HFFc6 (cell line): Measurements from ENCODE around the gene MLYCD. TPM values are rescaled to one million over a fixed set of nuclear protein-coding genes. Genes with fewer than 3 reads are reported as not detected.
A peak's percentile ranks its signal among the peaks of the same experiment; 100 is the strongest.

ENCODE experiments used
- DNase-seq: peaks from one replicate; pipeline ENCODE4 v3.0.0-alpha.2; 2018
- H3K27ac Mint-ChIP-seq: 2 replicates; pipeline ENCODE4 v1.8.0; 2020; ENCODE audit warnings: mild to moderate bottlenecking, mixed read lengths
- H3K27me3 Mint-ChIP-seq: 2 replicates; pipeline ENCODE4 v1.8.0; 2021; ENCODE audit warnings: mild to moderate bottlenecking, moderate library complexity, mixed read lengths; ENCODE audit not compliant: insufficient read depth
- H3K36me3 Mint-ChIP-seq: 2 replicates; pipeline ENCODE4 v1.8.0; 2021; ENCODE audit warnings: low read depth, mixed read lengths
- H3K4me1 Mint-ChIP-seq: 2 replicates; pipeline ENCODE4 v1.8.0; 2020; ENCODE audit warnings: low read depth, mixed read lengths
- H3K4me3 Mint-ChIP-seq: 2 replicates; pipeline ENCODE4 v1.8.0; 2020; ENCODE audit warnings: mild to moderate bottlenecking, moderate library complexity, mixed read lengths
- H3K9me3 Mint-ChIP-seq: 2 replicates; pipeline ENCODE4 v1.8.0; 2020; ENCODE audit warnings: mild to moderate bottlenecking, mixed read lengths
- CTCF ChIP-seq: fragments of 200-600 bp; sonication (generic); IDR thresholded peaks from 2 replicates; pipeline ENCODE4 v1.5.0; 2021; ENCODE audit warnings: antibody characterized with exemption, mild to moderate bottlenecking
- total RNA-seq, 6 experiments: library from RNA; stranded (reverse); fragmentation: NEBNext Ultra II Directional; extraction: Animal tissue kit (Norgen Biotek cat#: 25700); gene quantifications; 2 replicates in 1 of 6; 3 replicates in 5 of 6; pipeline ENCODE4 v1.2.3, GENCODE V29; 2021

The MLYCD gene
- total RNA-seq, 6 experiments from 2014 or later, result 1.4 to 2.5 (median 1.9) TPM

- peak overlapping the region; percentile 93 for H3K4me3 Mint-ChIP-seq
- TF ChIP-seq CTCF, result peak; percentile 32; the same call in 1 of the 2 replicates
- no peaks in the 10 kb centered on the region for H3K27me3 Mint-ChIP-seq
- no peaks in the 10 kb centered on the region for H3K36me3 Mint-ChIP-seq
- peaks cover 27% of the 10 kb centered on the region for H3K4me1 Mint-ChIP-seq
- H3K9me3 Mint-ChIP-seq, result no peaks in the 10 kb centered on the region
- DNase-seq, result peak; percentile 41
- H3K27ac Mint-ChIP-seq, result peak overlapping the region; percentile 64
Observed at GRCh38 chr16:83899272-83899897, 470 bp downstream of the MLYCD start.

- Mint-ChIP-seq H3K9me3 (no peaks in the 10 kb centered on the region), H3K36me3 (no peaks in the 10 kb centered on the region; the same call in 1 of the 2 replicates), H3K27me3 (no peaks in the 10 kb centered on the region), H3K4me1 (peaks cover 27% of the 10 kb centered on the region), H3K27ac (peak overlapping the region; percentile 64), H3K4me3 (peak overlapping the region; percentile 93)
- DNase-seq, result no peak
- TF ChIP-seq CTCF, result no peak
Observed at GRCh38 chr16:83899978-83900377, 1.1 kb downstream of the MLYCD start.

GRCh38 chr16:83900571-83900970, 1.7 kb downstream of the MLYCD start:
- H3K36me3 Mint-ChIP-seq, result no peaks in the 10 kb centered on the region; the same call in 1 of the 2 replicates
- no peak overlapping the region for H3K27ac Mint-ChIP-seq
- H3K27me3 Mint-ChIP-seq, result no peaks in the 10 kb centered on the region
- no peak for DNase-seq
- no peaks in the 10 kb centered on the region for H3K9me3 Mint-ChIP-seq
- peaks cover 27% of the 10 kb centered on the region for H3K4me1 Mint-ChIP-seq
- peak overlapping the region; percentile 93; the same call in 1 of the 2 replicates for H3K4me3 Mint-ChIP-seq
- no peak for TF ChIP-seq CTCF

- no peaks in the 10 kb centered on the region for H3K27me3 Mint-ChIP-seq
- peak; percentile 53 for DNase-seq
- TF ChIP-seq CTCF, result no peak
- no peak overlapping the region for H3K27ac Mint-ChIP-seq
- no peaks in the 10 kb centered on the region; the same call in 1 of the 2 replicates for H3K36me3 Mint-ChIP-seq
- H3K4me3 Mint-ChIP-seq, result peak overlapping the region; percentile 64
- H3K4me1 Mint-ChIP-seq, result peaks cover 27% of the 10 kb centered on the region
- H3K9me3 Mint-ChIP-seq, result no peaks in the 10 kb centered on the region
Observed at GRCh38 chr16:83901101-83901500, 2.2 kb downstream of the MLYCD start.

GRCh38 chr16:83903751-83904150, 4.8 kb downstream of the MLYCD start:
- no peak overlapping the region for H3K4me3 Mint-ChIP-seq
- no peak for DNase-seq
- H3K27me3 Mint-ChIP-seq, result no peaks in the 10 kb centered on the region
- peaks cover 22% of the 10 kb centered on the region for H3K4me1 Mint-ChIP-seq
- no peaks in the 10 kb centered on the region; the same call in 1 of the 2 replicates for H3K36me3 Mint-ChIP-seq
- no peak overlapping the region for H3K27ac Mint-ChIP-seq
- TF ChIP-seq CTCF, result no peak
- H3K9me3 Mint-ChIP-seq, result no peaks in the 10 kb centered on the region
